Measurements from ENCODE around the gene WWOX. TPM values are rescaled to one million over a fixed set of nuclear protein-coding genes. Genes with fewer than 3 reads are reported as not detected.

The WWOX gene
- total and polyA plus RNA-seq, 2 of the 8 experiments (the other 6 are each of a cell fraction or from before 2014, with no cell fraction given): 5.4 to 16.7 TPM

DNA sequence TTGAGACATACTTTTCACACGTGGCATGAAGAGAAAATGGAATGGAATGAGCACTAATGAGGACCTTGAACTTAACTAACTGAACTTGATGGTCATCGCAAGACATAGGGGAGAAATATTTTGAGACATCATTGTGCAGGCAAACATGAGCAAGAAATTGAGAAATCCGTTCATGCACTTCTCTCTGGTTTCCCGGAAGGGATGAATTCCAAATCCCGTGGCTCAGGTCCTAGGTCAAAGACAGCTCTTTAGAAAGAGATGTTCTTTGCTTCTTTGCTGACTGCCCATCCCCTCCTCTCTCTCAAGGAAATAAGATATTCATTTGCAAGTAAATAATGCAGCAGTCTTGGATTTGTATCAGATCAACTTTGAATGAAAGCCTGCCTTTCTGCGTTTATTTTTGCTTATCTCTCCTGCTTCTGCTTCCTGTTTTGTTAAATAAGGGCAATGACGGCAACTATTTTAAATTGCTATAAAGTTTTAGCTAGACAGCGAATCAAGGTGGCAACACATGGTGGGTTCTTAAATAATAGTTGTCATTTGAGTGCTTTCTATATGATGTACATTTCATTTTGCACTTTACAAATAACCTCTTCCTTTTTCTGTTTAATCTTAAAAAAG is 843.3 kb downstream of the WWOX start:
- no peak overlapping the region for H2BK15ac ChIP-seq (ENCODE audit: low read length)
- no peak overlapping the region for H2AFZ ChIP-seq (ENCODE audit: low read length)
- no peaks in the 10 kb centered on the region; a peak in 1 of 7 replicates for H3K4me1 ChIP-seq (replicated peaks in 1 of 4; ENCODE audit: control insufficient read depth in 3 of 4, insufficient read depth in 4 of 4, low read length in 3 of 4)
- H2BK5ac ChIP-seq (ENCODE audit: low read depth, low read length): no peak overlapping the region
- no peaks in the 10 kb centered on the region for H4K20me1 ChIP-seq (replicated peaks in 1 of 2; ENCODE audit: control insufficient read depth in 1 of 2, insufficient read depth in 2 of 2, low read length in 2 of 2)
- H3K27ac ChIP-seq (ENCODE audit: low read depth, low read length): no peak overlapping the region
- no peak overlapping the region for H4K8ac ChIP-seq (ENCODE audit: extremely low read depth, insufficient read depth, low read length)
- H4K5ac ChIP-seq (ENCODE audit: insufficient read length, low read depth, low read length): no peak overlapping the region
- H3K79me2 ChIP-seq (ENCODE audit: control insufficient read depth in 1 of 2, insufficient read depth in 2 of 2, low read length in 2 of 2): no peaks in the 10 kb centered on the region
- H2BK20ac ChIP-seq (ENCODE audit: low read length): no peak overlapping the region
- POLR2A ChIA-PET (ENCODE audit: partially characterized antibody): no interaction called here
- H3K56ac ChIP-seq (replicated peaks; ENCODE audit: insufficient read length, low read depth, low read length): no peak overlapping the region
- no peaks in the 10 kb centered on the region for H3K79me1 ChIP-seq (ENCODE audit: low read depth, low read length)
- FAIRE-seq: no peak
- H3K36me3 ChIP-seq (ENCODE audit: control insufficient read depth in 2 of 4, insufficient read depth in 4 of 4, low read length in 3 of 4): no peaks in the 10 kb centered on the region
- 87% methylated on average over 8 of the region's 8 CpGs; no CpG with 5 or more reads in 1 of the 2 experiments for WGBS, 2 experiments (ENCODE audit: extremely low coverage in 1 of 2, insufficient coverage in 1 of 2, insufficient read length in 1 of 2, insufficient replicate concordance in 2 of 2, low coverage in 1 of 2, low lambda C conversion rate in 2 of 2, missing lambda C conversion rate in 1 of 2)
- no peaks in the 10 kb centered on the region for H3K23me2 ChIP-seq (ENCODE audit: low read depth, low read length)
- H3K9me3 ChIP-seq (ENCODE audit: insufficient read depth in 2 of 2, low read depth in 1 of 2, low read length in 1 of 2): no peaks in the 10 kb centered on the region
- DNase-seq (ENCODE audit: low read depth in 1 of 2, low spot score in 2 of 2): no peak
- no peak for TF ChIP-seq SAP30 (IDR thresholded peaks at IDR 0.05; ENCODE audit: insufficient read depth, insufficient replicate concordance, low read length)
- no peak for TF ChIP-seq SRF (IDR thresholded peaks at IDR 0.05; ENCODE audit: low read depth, low read length)
- H3K27me3 ChIP-seq (replicated peaks in 1 of 4; ENCODE audit: control insufficient read depth in 3 of 4, extremely low read depth in 1 of 4, insufficient read depth in 3 of 4, low read length in 3 of 4): no peaks in the 10 kb centered on the region
- no peak overlapping the region for H3K18ac ChIP-seq (ENCODE audit: extremely low read depth, low read length)
- H3K14ac ChIP-seq (ENCODE audit: insufficient read length): no peak overlapping the region
- H2BK120ac ChIP-seq (replicated peaks; ENCODE audit: low read depth, low read length): no peak overlapping the region
- H2AK5ac ChIP-seq (ENCODE audit: low read depth, low read length): no peak overlapping the region
- no peak overlapping the region for H2BK12ac ChIP-seq (ENCODE audit: low read depth, low read length)
- H4K91ac ChIP-seq (replicated peaks; ENCODE audit: insufficient read length, low read length): no peak overlapping the region
- no peak overlapping the region for H3K9ac ChIP-seq (replicated peaks in 1 of 4; ENCODE audit: extremely low read depth in 1 of 4, low read depth in 3 of 4, low read length in 3 of 4)
- H3K4me3 ChIP-seq (ENCODE audit: extremely low read depth in 1 of 4, insufficient read depth in 2 of 4, low read depth in 3 of 4, low read length in 4 of 4): no peak overlapping the region
- no peak overlapping the region for H3K4ac ChIP-seq (replicated peaks; ENCODE audit: insufficient read length, low read depth, low read length)
- CTCF ChIA-PET (ENCODE audit: partially characterized antibody): interaction anchor here (0.6 to 1.4 kb wide), 5 partner anchors 18 to 306 kb away, joined by 3 to 5 read pairs (median 3); no protein-coding TSS in a partner anchor
- H3K23ac ChIP-seq (ENCODE audit: insufficient read length): no peak overlapping the region
- no peak overlapping the region for H3K4me2 ChIP-seq (ENCODE audit: insufficient read depth in 1 of 2, low read depth in 2 of 2, low read length in 2 of 2)

All from H1 (cell line).